B cell (primary cell): ENCODE data around the gene MID2.

Experiments used
- CTCF ChIP-seq: fragments of 200-600 bp; IDR thresholded peaks from one replicate; pipeline ENCODE4 v1.8.0; 2022; ENCODE audit warnings: antibody characterized with exemption, mild to moderate bottlenecking
- EZH2 ChIP-seq: IDR thresholded peaks from 2 replicates; pipeline ENCODE4 v1.6.1; 2012; ENCODE audit warnings: borderline replicate concordance, low read depth, mild to moderate bottlenecking, moderate library complexity, low read length; ENCODE audit not compliant: insufficient read depth, poor library complexity, severe bottlenecking

- TF ChIP-seq CTCF (no peak), EZH2 (no peak)
These were observed 20.0 kb downstream of the MID2 start for GRCh38 chrX:107845625-107846024.
